Naive thymus-derived CD8-positive, alpha-beta T cell (primary cell): Measurements from ENCODE around the gene LORICRIN. TPM values are rescaled to one million over a fixed set of nuclear protein-coding genes. Genes with fewer than 3 reads are reported as not detected.

Experiments
- ATAC-seq, 2 donors: fragments of 150-1000 bp; cut with Tn5 transposase in 1 of 2; sonication (Bioruptor Pico), chemical (Tn5 transposase) in 1 of 2; 1 replicate in 1 of 2; 2 replicates in 1 of 2; pipeline ENCODE4 v1.10.0; 2021; ENCODE audit warnings: mild to moderate bottlenecking in 2 of 2, moderate library complexity in 2 of 2
- POLR2A ChIA-PET: fragments of 350-600 bp; sonication (Branson Sonifier 250); formaldehyde crosslinking; loops from one replicate; lab custom pipeline; 2021; ENCODE audit warnings: antibody characterized with exemption; lab: Charles Lee
- DNase-seq, 10 donors: peaks; one replicate each; pipeline versions ENCODE4 v3.0.0 to v3.0.0-alpha.2; 2020 to 2022
- H3K27ac Mint-ChIP-seq, 10 donors: one replicate each; pipeline ENCODE4 v1.8.0; 2020 to 2022; ENCODE audit warnings: mild to moderate bottlenecking in 10 of 10, mixed read lengths in 10 of 10, moderate library complexity in 4 of 10, inconsistent platforms in 1 of 10
- H3K27me3 Mint-ChIP-seq, 5 donors: one replicate each; pipeline ENCODE4 v1.8.0; 2021 to 2022; ENCODE audit warnings: mixed read lengths in 5 of 5
- H3K36me3 Mint-ChIP-seq, 3 donors: one replicate each; pipeline ENCODE4 v1.8.0; 2020 to 2022; ENCODE audit warnings: mixed read lengths in 3 of 3, mild to moderate bottlenecking in 2 of 3, inconsistent platforms in 1 of 3
- H3K4me1 Mint-ChIP-seq, 4 donors: one replicate each; pipeline ENCODE4 v1.8.0; 2021 to 2022; ENCODE audit warnings: mixed read lengths in 4 of 4
- H3K4me3 Mint-ChIP-seq, 10 donors: one replicate each; pipeline ENCODE4 v1.8.0; 2020 to 2022; ENCODE audit warnings: mild to moderate bottlenecking in 10 of 10, mixed read lengths in 10 of 10, moderate library complexity in 6 of 10, inconsistent platforms in 1 of 10
- H3K9me3 Mint-ChIP-seq, 9 donors: one replicate each; pipeline ENCODE4 v1.8.0; 2020 to 2022; ENCODE audit warnings: mixed read lengths in 9 of 9, mild to moderate bottlenecking in 3 of 9, inconsistent platforms in 1 of 9, moderate library complexity in 1 of 9
- polyA plus RNA-seq, 3 donors: library from polyadenylated mRNA; unstranded; fragments of 300-500 nt; fragmentation: Illumina TruSeq; gene quantifications; one replicate each; pipeline ENCODE4 v1.2.3, GENCODE V29; 2021
- total RNA-seq, 8 experiments: library from RNA in 2 of 8; stranded (reverse) in 2 of 8; gene quantifications; one replicate each; pipeline ENCODE4 v1.2.3 and lab custom pipeline; 2021 to 2026

Gene LORICRIN
- total and polyA plus RNA-seq, 5 experiments from 2014 or later: not detected

- H3K4me3 Mint-ChIP-seq: no peak overlapping the region
- peaks cover 9 to 30% (median 19%) of the 10 kb centered on the region in 5 donors for H3K27me3 Mint-ChIP-seq
- ATAC-seq: no peak
- no peaks in the 10 kb centered on the region for H3K36me3 Mint-ChIP-seq
- no peak overlapping the region for H3K27ac Mint-ChIP-seq
- no peak for DNase-seq
- no peaks in the 10 kb centered on the region for H3K4me1 Mint-ChIP-seq
- no peaks in the 10 kb centered on the region for H3K9me3 Mint-ChIP-seq
- POLR2A ChIA-PET: no interaction called here
Measured at GRCh38 chr1:153253693-153254092, 5.8 kb upstream of the LORICRIN start.

GRCh38 chr1:153260585-153261280 is 1.2 kb downstream of the LORICRIN start:
- peaks cover 14 to 30% (median 26%) of the 10 kb centered on the region in 4 donors for H3K4me1 Mint-ChIP-seq
- peak overlapping the region in 7 of 10 donors; percentile 4 to 64 (median 29) for H3K27ac Mint-ChIP-seq
- H3K27me3 Mint-ChIP-seq: peaks cover 20 to 48% (median 37%) of the 10 kb centered on the region in 5 donors
- ATAC-seq (peak; percentile 44 to 53), DNase-seq (peak in 3 of 10 donors; percentile 16 to 37 (median 18))
- peak overlapping the region; percentile 67 to 86 (median 80) for H3K4me3 Mint-ChIP-seq
- H3K36me3 Mint-ChIP-seq: no peaks in the 10 kb centered on the region
- peaks cover 0 to 3% (median 0%) of the 10 kb centered on the region in 9 donors for H3K9me3 Mint-ChIP-seq
- POLR2A ChIA-PET: no interaction called here

GRCh38 chr1:153261281-153262069 is 2.0 kb downstream of the LORICRIN start:
- peak; percentile 55 to 58 for ATAC-seq
- peaks cover 24 to 54% (median 44%) of the 10 kb centered on the region in 5 donors for H3K27me3 Mint-ChIP-seq
- H3K36me3 Mint-ChIP-seq: no peaks in the 10 kb centered on the region

GRCh38 chr1:153262070-153262366 is 2.5 kb downstream of the LORICRIN start:
- H3K36me3 Mint-ChIP-seq: no peaks in the 10 kb centered on the region
- ATAC-seq (no peak), DNase-seq (no peak)
- H3K4me3 Mint-ChIP-seq: peak overlapping the region; percentile 54 to 83 (median 78)
- peak overlapping the region in 2 of 10 donors; percentile 23 to 46 for H3K27ac Mint-ChIP-seq
- H3K4me1 Mint-ChIP-seq: peaks cover 14 to 30% (median 26%) of the 10 kb centered on the region in 4 donors
- H3K27me3 Mint-ChIP-seq: peaks cover 27 to 59% (median 50%) of the 10 kb centered on the region in 5 donors
- H3K9me3 Mint-ChIP-seq: peaks cover 0 to 3% (median 0%) of the 10 kb centered on the region in 9 donors
- POLR2A ChIA-PET: no interaction called here

More at GRCh38 chr1:153261281-153262069, 2.0 kb downstream of the LORICRIN start:
- Mint-ChIP-seq H3K4me1 (peaks cover 14 to 30% (median 26%) of the 10 kb centered on the region in 4 donors), H3K4me3 (peak overlapping the region; percentile 54 to 83 (median 78)), H3K27ac (peak overlapping the region in 2 of 10 donors; percentile 23 to 46), H3K9me3 (peaks cover 0 to 3% (median 0%) of the 10 kb centered on the region in 9 donors)
- DNase-seq: peak in 7 of 10 donors; percentile 17 to 65 (median 26)
- POLR2A ChIA-PET: no interaction called here

- no peak for DNase-seq
- Mint-ChIP-seq H3K4me1 (peaks cover 14 to 30% (median 26%) of the 10 kb centered on the region in 4 donors), H3K27ac (peak overlapping the region in 1 of 10 donors; percentile 26), H3K4me3 (peak overlapping the region; percentile 54 to 83 (median 78)), H3K27me3 (peaks cover 28 to 63% (median 56%) of the 10 kb centered on the region in 5 donors), H3K9me3 (peaks cover 0 to 3% (median 0%) of the 10 kb centered on the region in 9 donors), H3K36me3 (peaks cover 0 to 3% (median 0%) of the 10 kb centered on the region in 3 donors)
- no peak for ATAC-seq
- POLR2A ChIA-PET: no interaction called here
Measured at GRCh38 chr1:153262462-153263157, 3.1 kb downstream of the LORICRIN start.

- H3K9me3 Mint-ChIP-seq: peaks cover 0 to 3% (median 0%) of the 10 kb centered on the region in 9 donors
- POLR2A ChIA-PET: no interaction called here
- H3K4me1 Mint-ChIP-seq: peaks cover 12 to 25% (median 19%) of the 10 kb centered on the region in 4 donors
Measured at GRCh38 chr1:153265457-153265856, 6.0 kb downstream of the LORICRIN start.

GRCh38 chr1:153271711-153272110 is 12.2 kb downstream of the LORICRIN start:
- H3K27me3 Mint-ChIP-seq: peaks cover 27 to 71% (median 49%) of the 10 kb centered on the region in 5 donors

More at GRCh38 chr1:153265457-153265856, 6.0 kb downstream of the LORICRIN start:
- H3K27me3 Mint-ChIP-seq: peaks cover 45 to 82% (median 71%) of the 10 kb centered on the region in 5 donors
- ATAC-seq: no peak
- H3K4me3 Mint-ChIP-seq: no peak overlapping the region
- DNase-seq: no peak
- no peak overlapping the region for H3K27ac Mint-ChIP-seq
- peaks cover 0 to 5% (median 0%) of the 10 kb centered on the region in 3 donors for H3K36me3 Mint-ChIP-seq

GRCh38 chr1:153272186-153272585 is 12.7 kb downstream of the LORICRIN start:
- peak overlapping the region in 1 of 10 donors; percentile 60 for H3K27ac Mint-ChIP-seq
- POLR2A ChIA-PET: no interaction called here
- H3K4me1 Mint-ChIP-seq: no peaks in the 10 kb centered on the region
- H3K36me3 Mint-ChIP-seq: peaks cover 0 to 5% (median 0%) of the 10 kb centered on the region in 3 donors
- H3K27me3 Mint-ChIP-seq: peaks cover 25 to 70% (median 47%) of the 10 kb centered on the region in 5 donors
- DNase-seq (no peak), ATAC-seq (no peak)
- H3K4me3 Mint-ChIP-seq: no peak overlapping the region
- H3K9me3 Mint-ChIP-seq: peaks cover 0 to 2% (median 0%) of the 10 kb centered on the region in 9 donors

More at GRCh38 chr1:153271711-153272110, 12.2 kb downstream of the LORICRIN start:
- no peak for ATAC-seq
- no peak for DNase-seq
- H3K36me3 Mint-ChIP-seq: peaks cover 0 to 5% (median 0%) of the 10 kb centered on the region in 3 donors
- H3K9me3 Mint-ChIP-seq: peaks cover 0 to 2% (median 0%) of the 10 kb centered on the region in 9 donors
- no peak overlapping the region for H3K27ac Mint-ChIP-seq
- POLR2A ChIA-PET: no interaction called here
- H3K4me1 Mint-ChIP-seq: no peaks in the 10 kb centered on the region
- no peak overlapping the region for H3K4me3 Mint-ChIP-seq

- no peaks in the 10 kb centered on the region for H3K9me3 Mint-ChIP-seq
- ATAC-seq (peak in 1 of 2 donors; percentile 62), DNase-seq (peak in 4 of 10 donors; percentile 17 to 30 (median 22))
- POLR2A ChIA-PET: no interaction called here
- H3K27ac Mint-ChIP-seq: no peak overlapping the region
- no peaks in the 10 kb centered on the region for H3K36me3 Mint-ChIP-seq
- no peaks in the 10 kb centered on the region for H3K4me1 Mint-ChIP-seq
- H3K4me3 Mint-ChIP-seq: no peak overlapping the region
- H3K27me3 Mint-ChIP-seq: peaks cover 6 to 48% (median 18%) of the 10 kb centered on the region in 5 donors
Measured at GRCh38 chr1:153277852-153278251, 18.4 kb downstream of the LORICRIN start.

GRCh38 chr1:153288634-153289275 is 29.3 kb downstream of the LORICRIN start:
- ATAC-seq: no peak
- Mint-ChIP-seq H3K4me1 (peaks cover 9 to 16% (median 15%) of the 10 kb centered on the region in 4 donors), H3K36me3 (no peaks in the 10 kb centered on the region), H3K27me3 (peaks cover 6 to 28% (median 18%) of the 10 kb centered on the region in 5 donors), H3K27ac (no peak overlapping the region), H3K9me3 (no peaks in the 10 kb centered on the region), H3K4me3 (no peak overlapping the region)
- DNase-seq: no peak
- POLR2A ChIA-PET: no interaction called here

GRCh38 chr1:153291514-153291913 is 32.0 kb downstream of the LORICRIN start:
- H3K4me3 Mint-ChIP-seq: no peak overlapping the region
- peaks cover 2 to 30% (median 14%) of the 10 kb centered on the region in 5 donors for H3K27me3 Mint-ChIP-seq
- ATAC-seq (no peak), DNase-seq (no peak)
- no peaks in the 10 kb centered on the region for H3K9me3 Mint-ChIP-seq
- no peak overlapping the region for H3K27ac Mint-ChIP-seq
- POLR2A ChIA-PET: no interaction called here
- peaks cover 13 to 26% (median 25%) of the 10 kb centered on the region in 4 donors for H3K4me1 Mint-ChIP-seq
- H3K36me3 Mint-ChIP-seq: no peaks in the 10 kb centered on the region

GRCh38 chr1:153292185-153292584 is 32.7 kb downstream of the LORICRIN start:
- peak overlapping the region in 1 of 10 donors; percentile 42 for H3K4me3 Mint-ChIP-seq
- no peak for DNase-seq
- peaks cover 2 to 33% (median 14%) of the 10 kb centered on the region in 5 donors for H3K27me3 Mint-ChIP-seq
- H3K4me1 Mint-ChIP-seq: peaks cover 13 to 26% (median 25%) of the 10 kb centered on the region in 4 donors
- POLR2A ChIA-PET: no interaction called here
- ATAC-seq: no peak
- H3K36me3 Mint-ChIP-seq: no peaks in the 10 kb centered on the region
- H3K9me3 Mint-ChIP-seq: no peaks in the 10 kb centered on the region
- no peak overlapping the region for H3K27ac Mint-ChIP-seq
